Measurements from ENCODE around the gene NRXN3. TPM values are rescaled to one million over a fixed set of nuclear protein-coding genes. Genes with fewer than 3 reads are reported as not detected.

Gene NRXN3
- total RNA-seq, 1 donor from 2014 or later, result 18.0 TPM

DNA sequence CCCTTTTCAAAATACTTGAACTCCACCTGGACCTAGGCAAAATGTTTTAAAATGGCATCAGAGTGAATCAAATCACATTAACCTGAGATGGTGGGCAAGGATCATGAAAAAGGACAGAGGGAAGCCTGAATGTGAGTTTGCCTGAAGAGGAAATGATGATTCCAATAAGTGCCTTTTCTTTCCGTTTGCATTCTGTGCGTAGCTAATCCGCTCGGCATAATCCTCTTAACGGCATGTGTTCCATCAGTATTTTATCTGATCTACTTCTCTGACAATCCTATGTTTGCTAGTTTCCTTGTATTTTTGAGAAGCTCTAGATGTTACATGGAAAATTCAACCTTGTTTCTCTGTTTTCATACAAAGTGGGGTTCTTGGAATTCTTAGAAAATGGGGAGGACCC, 354.6 kb downstream of the NRXN3 start:
- Mint-ChIP-seq H3K27me3 (ENCODE audit: low read depth, unreplicated experiment) (peaks cover 23% of the 10 kb centered on the region), H3K4me3 (ENCODE audit: unreplicated experiment) (no peak overlapping the region), H3K27ac (ENCODE audit: unreplicated experiment) (no peak overlapping the region), H3K9me3 (ENCODE audit: unreplicated experiment) (no peaks in the 10 kb centered on the region), H3K36me3 (ENCODE audit: low read depth, unreplicated experiment) (no peaks in the 10 kb centered on the region), H3K4me1 (ENCODE audit: low read depth, unreplicated experiment) (no peaks in the 10 kb centered on the region)
- Histone ChIP-seq H2AFZ (ENCODE audit: low read depth, low read length) (no peak overlapping the region), H3K27ac (ENCODE audit: low read depth, low read length) (no peak overlapping the region), H3K36me3 (ENCODE audit: insufficient read depth, low read length) (no peaks in the 10 kb centered on the region), H3K27me3 (ENCODE audit: insufficient read depth, low read length) (no peaks in the 10 kb centered on the region), H3K9me3 (ENCODE audit: insufficient read depth, low read depth, low read length) (no peaks in the 10 kb centered on the region), H4K20me1 (ENCODE audit: insufficient read depth, low read length) (no peaks in the 10 kb centered on the region), H3K4me1 (ENCODE audit: insufficient read depth, low read length) (no peaks in the 10 kb centered on the region), H3K9ac (ENCODE audit: low read length) (no peak overlapping the region), H3K79me2 (ENCODE audit: insufficient read depth, low read length) (no peaks in the 10 kb centered on the region), H3K4me2 (ENCODE audit: low read length) (no peak overlapping the region), H3K4me3 (ENCODE audit: insufficient read depth, low read depth, low read length) (no peak overlapping the region)
- no peak for FAIRE-seq
- TF ChIP-seq, protein P1, sequence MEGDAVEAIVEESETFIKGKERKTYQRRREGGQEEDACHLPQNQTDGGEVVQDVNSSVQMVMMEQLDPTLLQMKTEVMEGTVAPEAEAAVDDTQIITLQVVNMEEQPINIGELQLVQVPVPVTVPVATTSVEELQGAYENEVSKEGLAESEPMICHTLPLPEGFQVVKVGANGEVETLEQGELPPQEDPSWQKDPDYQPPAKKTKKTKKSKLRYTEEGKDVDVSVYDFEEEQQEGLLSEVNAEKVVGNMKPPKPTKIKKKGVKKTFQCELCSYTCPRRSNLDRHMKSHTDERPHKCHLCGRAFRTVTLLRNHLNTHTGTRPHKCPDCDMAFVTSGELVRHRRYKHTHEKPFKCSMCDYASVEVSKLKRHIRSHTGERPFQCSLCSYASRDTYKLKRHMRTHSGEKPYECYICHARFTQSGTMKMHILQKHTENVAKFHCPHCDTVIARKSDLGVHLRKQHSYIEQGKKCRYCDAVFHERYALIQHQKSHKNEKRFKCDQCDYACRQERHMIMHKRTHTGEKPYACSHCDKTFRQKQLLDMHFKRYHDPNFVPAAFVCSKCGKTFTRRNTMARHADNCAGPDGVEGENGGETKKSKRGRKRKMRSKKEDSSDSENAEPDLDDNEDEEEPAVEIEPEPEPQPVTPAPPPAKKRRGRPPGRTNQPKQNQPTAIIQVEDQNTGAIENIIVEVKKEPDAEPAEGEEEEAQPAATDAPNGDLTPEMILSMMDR (IDR thresholded peaks at IDR 0.05; ENCODE audit: insufficient read depth, low read depth, low read length), result no peak
- no peak for TF ChIP-seq EZH2 (IDR thresholded peaks at IDR 0.05; ENCODE audit: insufficient read depth, low read length)
- DNase-seq (ENCODE audit: low read depth), result no peak

DNA sequence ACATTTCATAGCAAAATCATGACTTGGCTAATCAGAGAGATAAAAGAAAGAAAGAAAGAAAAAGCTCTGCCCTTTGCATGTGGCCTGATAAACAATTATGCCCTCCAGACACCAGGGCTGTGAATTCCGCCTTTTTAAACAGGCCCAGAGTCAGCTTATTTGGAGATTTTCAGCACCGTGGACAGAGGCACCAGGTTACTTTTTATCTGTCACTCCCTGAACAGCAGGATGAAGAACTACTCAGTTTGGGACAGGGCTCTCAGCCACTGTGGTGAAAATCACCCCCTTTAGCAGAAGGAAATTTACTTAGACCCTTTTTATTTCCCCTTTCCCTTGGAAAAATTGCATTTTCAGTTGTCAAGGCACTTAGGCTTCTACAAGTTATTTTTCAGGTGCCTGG, 359.9 kb downstream of the NRXN3 start:
- peaks cover 32% of the 10 kb centered on the region for H3K27me3 Mint-ChIP-seq (ENCODE audit: low read depth, unreplicated experiment)
- H3K9ac ChIP-seq (ENCODE audit: low read length), result no peak overlapping the region
- no peak for FAIRE-seq

DNA sequence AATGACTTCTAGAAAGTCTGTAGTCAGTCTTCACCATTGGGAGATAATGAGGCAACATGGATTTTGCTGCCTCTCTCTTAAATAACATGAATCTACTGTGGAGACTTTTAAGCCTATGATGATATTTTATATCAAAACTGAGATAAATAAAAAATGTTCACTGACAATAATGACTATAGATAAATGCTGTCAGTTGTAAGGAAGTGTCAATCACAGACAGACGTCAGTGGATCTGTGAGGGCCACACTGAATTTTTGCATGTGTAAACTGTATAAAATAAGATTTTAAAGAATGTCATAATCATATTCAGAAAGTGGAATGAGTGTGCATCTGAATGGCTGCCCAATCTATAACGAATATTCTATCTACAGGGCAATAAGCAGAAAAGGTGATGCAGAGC, 364.0 kb downstream of the NRXN3 start:
- Histone ChIP-seq H3K9ac (ENCODE audit: low read length) (no peak overlapping the region), H3K9me3 (ENCODE audit: insufficient read depth, low read depth, low read length) (no peaks in the 10 kb centered on the region), H3K27me3 (ENCODE audit: insufficient read depth, low read length) (no peaks in the 10 kb centered on the region), H2AFZ (ENCODE audit: low read depth, low read length) (no peak overlapping the region), H3K4me2 (ENCODE audit: low read length) (no peak overlapping the region), H3K27ac (ENCODE audit: low read depth, low read length) (no peak overlapping the region), H3K4me1 (ENCODE audit: insufficient read depth, low read length) (no peaks in the 10 kb centered on the region), H4K20me1 (ENCODE audit: insufficient read depth, low read length) (no peaks in the 10 kb centered on the region), H3K79me2 (ENCODE audit: insufficient read depth, low read length) (no peaks in the 10 kb centered on the region), H3K36me3 (ENCODE audit: insufficient read depth, low read length) (no peaks in the 10 kb centered on the region), H3K4me3 (ENCODE audit: insufficient read depth, low read depth, low read length) (no peak overlapping the region)
- Mint-ChIP-seq H3K4me3 (ENCODE audit: unreplicated experiment) (no peak overlapping the region), H3K27me3 (ENCODE audit: low read depth, unreplicated experiment) (peaks cover 12% of the 10 kb centered on the region), H3K27ac (ENCODE audit: unreplicated experiment) (no peak overlapping the region), H3K9me3 (ENCODE audit: unreplicated experiment) (no peaks in the 10 kb centered on the region), H3K36me3 (ENCODE audit: low read depth, unreplicated experiment) (no peaks in the 10 kb centered on the region), H3K4me1 (ENCODE audit: low read depth, unreplicated experiment) (no peaks in the 10 kb centered on the region)
- DNase-seq (ENCODE audit: low read depth) (no peak), FAIRE-seq (no peak)
- TF ChIP-seq, protein P1 (IDR thresholded peaks at IDR 0.05; ENCODE audit: insufficient read depth, low read depth, low read length), result no peak
- TF ChIP-seq EZH2 (IDR thresholded peaks at IDR 0.05; ENCODE audit: insufficient read depth, low read length), result no peak

More for the DNA sequence above, 359.9 kb downstream of the NRXN3 start:
- Mint-ChIP-seq H3K27ac (ENCODE audit: unreplicated experiment) (no peak overlapping the region), H3K9me3 (ENCODE audit: unreplicated experiment) (no peaks in the 10 kb centered on the region), H3K4me1 (ENCODE audit: low read depth, unreplicated experiment) (no peaks in the 10 kb centered on the region), H3K36me3 (ENCODE audit: low read depth, unreplicated experiment) (no peaks in the 10 kb centered on the region), H3K4me3 (ENCODE audit: unreplicated experiment) (no peak overlapping the region)
- TF ChIP-seq, protein P1 (IDR thresholded peaks at IDR 0.05; ENCODE audit: insufficient read depth, low read depth, low read length), result no peak
- TF ChIP-seq EZH2 (IDR thresholded peaks at IDR 0.05; ENCODE audit: insufficient read depth, low read length), result no peak
- no peak for DNase-seq (ENCODE audit: low read depth)
- Histone ChIP-seq H3K79me2 (ENCODE audit: insufficient read depth, low read length) (no peaks in the 10 kb centered on the region), H2AFZ (ENCODE audit: low read depth, low read length) (no peak overlapping the region), H4K20me1 (ENCODE audit: insufficient read depth, low read length) (no peaks in the 10 kb centered on the region), H3K27ac (ENCODE audit: low read depth, low read length) (no peak overlapping the region), H3K4me3 (ENCODE audit: insufficient read depth, low read depth, low read length) (no peak overlapping the region), H3K9me3 (ENCODE audit: insufficient read depth, low read depth, low read length) (no peaks in the 10 kb centered on the region), H3K4me1 (ENCODE audit: insufficient read depth, low read length) (no peaks in the 10 kb centered on the region), H3K4me2 (ENCODE audit: low read length) (no peak overlapping the region), H3K27me3 (ENCODE audit: insufficient read depth, low read length) (no peaks in the 10 kb centered on the region), H3K36me3 (ENCODE audit: insufficient read depth, low read length) (no peaks in the 10 kb centered on the region)

Measured in astrocyte (in vitro differentiated cells and primary cell).